RPMI7951 (cell line): ENCODE measurements around the gene DMD. TPM values are rescaled to one million over a fixed set of nuclear protein-coding genes. Genes with fewer than 3 reads are reported as not detected.
"Not testable (repeated sequence)": the region's sequence is repeated elsewhere in the genome, so short reads cannot be mapped to it uniquely, and the experiment has no call there.

ENCODE experiments used
- DNase-seq: peaks from one replicate; pipeline ENCODE4 v3.0.0-alpha.2; 2012; ENCODE audit warnings: low read depth
- total RNA-seq: library from RNA; depleted of rRNA; stranded (reverse); fragments of >200 nt; shearing (Covaris generic); gene quantifications from 2 replicates; pipeline ENCODE4 v1.2.3, GENCODE V29; 2014

DMD gene
- total RNA-seq, 1 experiment from 2014 or later = 2.0 TPM

DNA sequence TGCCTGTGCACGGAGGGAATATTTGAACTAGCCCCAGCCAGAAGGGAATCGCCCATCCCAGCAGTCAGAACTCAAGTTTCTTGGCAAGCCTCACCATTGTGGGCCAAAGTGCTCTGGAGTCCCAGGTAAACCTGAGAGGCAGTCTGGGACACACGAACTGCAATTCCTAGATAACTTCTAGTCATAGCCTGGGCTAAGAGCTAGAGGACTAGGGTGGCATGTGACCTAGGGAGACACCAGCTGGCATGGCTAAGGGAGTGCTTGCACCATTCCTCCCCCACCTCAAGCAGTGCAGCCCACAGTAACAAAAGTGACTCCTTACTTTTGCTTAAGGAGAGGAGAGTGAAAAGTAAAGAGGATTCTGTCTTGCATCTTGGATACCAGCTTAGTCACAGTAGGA, 935.2 kb downstream of the DMD start:
- no peak for DNase-seq

- no peak for DNase-seq
Observed at GRCh38 chrX:32269866-32270265, 941.5 kb downstream of the DMD start.

- DNase-seq = no peak
Observed at GRCh38 chrX:32268207-32268606, 943.1 kb downstream of the DMD start.

- DNase-seq = no peak
Observed at GRCh38 chrX:32267796-32268195, 943.6 kb downstream of the DMD start.

DNA sequence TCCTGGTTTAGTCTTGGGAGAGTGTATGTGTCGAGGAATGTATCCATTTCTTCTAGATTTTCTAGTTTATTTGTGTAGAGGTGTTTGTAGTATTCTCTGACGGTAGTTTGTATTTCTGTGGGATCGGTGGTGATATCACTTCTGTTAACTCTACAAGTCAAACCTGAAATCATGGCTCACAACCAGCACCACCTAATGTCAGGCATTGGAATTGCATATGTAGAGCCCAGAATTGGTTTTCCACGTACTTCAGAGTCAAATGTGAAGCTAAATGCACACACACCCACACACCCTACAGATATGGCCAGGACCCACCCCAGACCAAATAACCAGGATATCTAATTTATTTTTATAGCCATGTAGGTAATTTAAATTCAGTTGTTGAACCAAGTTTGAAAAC, 964.7 kb downstream of the DMD start:
- not testable (repeated sequence) for DNase-seq

DNA sequence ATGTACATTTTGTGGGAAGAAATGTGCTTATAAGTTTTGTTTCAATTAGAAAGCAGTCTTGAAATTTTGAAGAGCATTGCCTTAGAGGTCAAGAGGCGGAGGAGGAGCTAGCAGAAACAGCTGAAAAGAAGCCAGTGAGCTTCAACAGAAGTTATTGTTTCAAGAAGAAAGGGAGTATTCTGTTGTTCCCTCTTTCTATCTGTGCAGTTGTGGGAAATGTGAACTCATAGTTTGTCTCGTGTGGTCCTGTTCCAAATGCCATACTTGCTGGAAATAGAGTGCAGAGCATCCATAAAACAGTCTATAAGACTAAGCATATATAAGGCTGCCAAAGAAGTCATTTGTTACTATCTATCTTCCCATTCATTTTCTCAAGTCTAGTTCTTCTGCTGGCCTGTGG, 1015.7 kb downstream of the DMD start:
- no peak for DNase-seq

GRCh38 chrX:32191316-32191715, 1020.0 kb downstream of the DMD start:
- DNase-seq = no peak

- no peak for DNase-seq
Observed at GRCh38 chrX:32185160-32185559, 1026.2 kb downstream of the DMD start.

GRCh38 chrX:32183066-32183465, 1028.3 kb downstream of the DMD start:
- no peak for DNase-seq

DNA sequence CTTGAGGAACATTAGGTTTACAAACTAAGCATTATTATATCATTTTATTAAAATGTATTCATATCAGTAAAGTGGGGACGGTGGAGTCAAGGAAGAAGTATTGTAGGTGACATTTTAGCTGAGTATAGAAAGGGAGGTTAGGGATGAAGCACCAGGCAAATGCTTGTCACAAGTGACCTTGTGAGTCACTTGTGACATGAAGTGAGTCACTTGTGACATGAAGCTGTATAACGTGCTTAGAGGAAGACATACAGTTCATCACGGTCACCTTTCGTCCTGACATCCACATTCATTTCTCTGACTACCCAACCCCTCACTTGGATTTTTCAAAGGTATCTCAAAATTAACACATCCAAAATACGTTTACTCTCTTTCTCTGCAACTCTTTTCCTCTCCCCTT, 1034.8 kb downstream of the DMD start:
- DNase-seq = no peak

- DNase-seq = no peak
Observed at GRCh38 chrX:32170481-32170880, 1040.9 kb downstream of the DMD start.

GRCh38 chrX:32155044-32155638, 1056.2 kb downstream of the DMD start:
- no peak for DNase-seq

DNA sequence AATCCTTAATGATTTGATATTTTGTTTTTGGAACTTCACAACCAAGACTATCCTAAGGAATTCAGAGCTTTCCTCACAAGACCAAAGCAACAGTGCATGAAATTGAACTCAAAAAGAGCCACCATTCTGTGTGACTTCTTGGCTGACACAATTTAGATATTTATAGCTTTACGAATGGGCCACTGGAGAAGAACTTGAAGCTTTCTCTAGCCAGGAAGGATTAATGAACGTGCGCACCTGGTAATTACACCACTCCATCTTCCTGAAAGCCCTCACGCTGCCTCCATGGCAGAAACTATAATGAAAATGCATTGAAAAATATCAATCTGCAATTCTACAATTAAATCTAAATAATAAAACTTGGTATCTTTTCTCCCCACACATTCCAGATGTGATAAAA, 1057.8 kb downstream of the DMD start:
- DNase-seq = no peak

- DNase-seq = no peak
Observed at GRCh38 chrX:32150141-32150540, 1061.2 kb downstream of the DMD start.

GRCh38 chrX:32141841-32142240, 1069.5 kb downstream of the DMD start:
- no peak for DNase-seq

DNA sequence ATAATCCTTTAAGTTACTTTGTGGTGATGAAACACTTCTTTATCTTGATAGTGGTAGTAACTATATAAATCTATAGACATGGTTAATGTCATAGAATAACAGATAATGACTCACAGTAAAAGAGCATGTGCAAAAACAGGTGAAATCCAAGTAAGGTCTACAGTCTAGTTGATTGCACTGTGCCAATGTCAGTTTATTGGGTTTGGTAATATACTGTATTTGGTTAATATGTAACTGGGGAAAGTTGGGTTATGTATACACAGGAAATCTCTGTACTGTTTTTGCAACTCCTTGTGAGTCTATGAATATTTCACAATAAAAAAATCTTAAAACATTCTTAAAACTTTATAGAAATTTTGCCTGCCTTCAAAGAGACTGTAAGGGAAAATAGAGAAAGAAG, 1071.9 kb downstream of the DMD start:
- DNase-seq = no peak

- no peak for DNase-seq
Observed at GRCh38 chrX:32137525-32137924, 1073.8 kb downstream of the DMD start.

- DNase-seq = no peak
Observed at GRCh38 chrX:32126997-32127396, 1084.4 kb downstream of the DMD start.

DNA sequence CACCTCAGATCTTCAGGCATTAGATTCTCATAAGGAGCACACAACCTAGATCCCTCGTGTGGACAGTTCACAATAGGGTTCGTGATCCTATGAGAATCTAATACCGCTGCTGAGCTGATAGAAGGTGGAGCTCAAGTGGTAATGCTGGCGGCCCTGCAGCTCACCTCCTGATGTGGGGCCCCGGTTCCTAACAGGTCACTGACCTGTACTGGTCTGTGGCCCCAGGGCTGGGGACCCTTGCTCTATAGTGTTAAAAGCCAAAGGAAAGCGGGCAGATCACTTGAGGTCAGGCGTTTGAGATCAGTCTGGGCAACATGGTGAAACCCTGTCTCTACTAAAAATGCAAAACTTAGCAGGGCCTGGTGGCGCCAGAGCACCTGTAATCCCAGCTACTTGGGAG, 1092.5 kb downstream of the DMD start:
- DNase-seq = no peak

GRCh38 chrX:32116047-32116446, 1095.3 kb downstream of the DMD start:
- no peak for DNase-seq

- no peak for DNase-seq
Observed at GRCh38 chrX:32087663-32088062, 1123.7 kb downstream of the DMD start.

DNA sequence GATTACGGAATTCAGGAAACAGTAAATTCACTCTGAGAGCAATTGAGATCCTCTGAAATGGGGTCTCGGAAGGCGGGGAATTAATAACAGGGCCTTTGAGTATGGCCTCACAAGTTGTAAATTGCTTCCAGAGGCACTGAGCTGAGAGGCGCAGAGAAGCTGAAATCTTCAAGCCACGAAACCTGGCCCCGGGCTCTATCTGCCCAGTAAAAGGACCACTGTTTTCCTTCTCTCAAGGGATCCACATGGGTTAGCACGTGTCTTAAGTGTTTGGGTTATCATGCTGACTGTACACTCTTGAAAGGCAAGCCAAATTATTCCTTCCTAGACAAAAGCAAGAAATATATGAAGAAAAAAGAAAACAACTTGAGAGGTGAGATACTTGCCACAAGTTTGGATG, 1126.6 kb downstream of the DMD start:
- DNase-seq = peak; percentile 0

DNA sequence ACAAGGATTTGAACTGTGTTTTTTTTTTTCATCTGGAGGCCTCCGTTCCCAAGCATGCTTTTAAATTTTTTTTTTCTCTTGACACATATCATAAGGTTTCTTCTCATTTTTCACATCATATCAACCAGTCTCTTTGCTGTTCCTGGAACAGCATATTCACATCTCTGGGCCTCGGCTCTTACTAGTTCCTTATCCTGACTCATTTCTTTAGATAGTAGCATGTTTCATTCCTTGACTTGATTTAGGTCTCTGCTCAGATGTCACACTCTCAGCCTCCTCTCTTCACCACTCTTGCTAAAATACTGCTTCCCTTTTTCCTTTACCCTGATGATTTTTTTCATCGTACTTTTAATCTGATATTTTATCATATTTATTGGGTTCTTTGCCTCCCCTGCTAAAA, 1163.1 kb downstream of the DMD start:
- no peak for DNase-seq

DNA sequence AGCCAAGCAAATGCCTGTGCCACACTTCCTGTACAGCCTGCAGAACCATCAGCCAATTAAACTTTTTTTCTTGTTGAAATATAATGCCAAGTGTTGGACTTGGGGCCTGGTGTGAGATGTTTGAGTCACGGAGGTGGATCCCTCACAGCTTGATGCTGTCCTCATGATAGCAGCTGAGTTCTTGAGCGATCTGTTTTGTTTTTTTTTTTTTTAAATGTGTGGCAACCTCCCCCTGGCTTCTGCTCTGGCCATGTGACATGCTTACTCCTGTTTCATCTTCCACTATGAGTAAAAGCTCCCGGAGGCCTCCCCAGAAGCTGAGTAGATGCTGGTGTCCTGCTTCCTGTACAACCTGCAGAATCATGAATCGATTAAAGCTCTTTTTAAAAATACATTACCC, 1166.2 kb downstream of the DMD start:
- no peak for DNase-seq

GRCh38 chrX:32041181-32041580, 1170.2 kb downstream of the DMD start:
- DNase-seq = no peak
